GM10248 (cell line): ENCODE measurements around the gene KCNA1.

ENCODE experiments used
- CTCF ChIA-PET: fragments of 300-600 bp; sonication (Branson Sonifier 250); formaldehyde crosslinking; extraction: SDS; loops from one replicate; lab custom pipeline; 2021; ENCODE audit warnings: antibody characterized with exemption; lab: Yijun Ruan, JAX
- POLR2A ChIA-PET: fragments of 350-650 bp; sonication (Branson Sonifier 250); formaldehyde crosslinking; extraction: SDS; loops from one replicate; lab custom pipeline; 2020; ENCODE audit warnings: antibody characterized with exemption; lab: Yijun Ruan, JAX
- DNase-seq: peaks from one replicate; pipeline ENCODE4 v3.0.0; 2012; ENCODE audit errors: extremely low spot score
- CTCF ChIP-seq: IDR thresholded peaks from 2 replicates; pipeline ENCODE4 v1.5.1; 2012; ENCODE audit warnings: mild to moderate bottlenecking, low read depth; ENCODE audit errors: extremely low read depth, missing control alignments, control extremely low read depth

KCNA1 gene

GRCh38 chr12:4956054-4956453 lies 46.3 kb downstream of the KCNA1 start:
- ChIA-PET CTCF (interaction anchor here (1.6 to 8.3 kb wide), 2 partner anchors 17 to 98 kb away, joined by 5 to 56 read pairs; no protein-coding TSS in a partner anchor), POLR2A (no interaction called here)

GRCh38 chr12:4956968-4957367 lies 47.3 kb downstream of the KCNA1 start:
- no peak for TF ChIP-seq CTCF
- CTCF ChIA-PET: interaction anchor here (8.3 kb wide), 1 partner anchor 99 kb away, joined by 56 read pairs; no protein-coding TSS in a partner anchor
- POLR2A ChIA-PET: no interaction called here
- DNase-seq: no peak

More at GRCh38 chr12:4956054-4956453, 46.3 kb downstream of the KCNA1 start:
- DNase-seq: no peak
- TF ChIP-seq CTCF: no peak

- CTCF ChIA-PET: interaction anchor here (1.3 to 8.3 kb wide), 5 partner anchors 8 to 100 kb away, joined by 3 to 56 read pairs (median 7); no protein-coding TSS in a partner anchor
- DNase-seq: no peak
- POLR2A ChIA-PET: no interaction called here
- no peak for TF ChIP-seq CTCF
These were observed 48.1 kb downstream of the KCNA1 start for GRCh38 chr12:4957761-4958160.

- TF ChIP-seq CTCF: no peak
- ChIA-PET CTCF (interaction anchor here (1.1 to 8.3 kb wide), 7 partner anchors 9 to 147 kb away, joined by 3 to 56 read pairs (median 4); no protein-coding TSS in a partner anchor), POLR2A (no interaction called here)
- no peak for DNase-seq
These were observed 49.1 kb downstream of the KCNA1 start for GRCh38 chr12:4958697-4959375.

- no peak for TF ChIP-seq CTCF
- DNase-seq: no peak
- ChIA-PET CTCF (interaction anchor here (1.0 to 8.3 kb wide), 6 partner anchors 10 to 148 kb away, joined by 3 to 56 read pairs (median 3); no protein-coding TSS in a partner anchor), POLR2A (no interaction called here)
These were observed 49.7 kb downstream of the KCNA1 start for GRCh38 chr12:4959381-4959780.

GRCh38 chr12:4960030-4960429 lies 50.3 kb downstream of the KCNA1 start:
- DNase-seq: no peak
- POLR2A ChIA-PET: no interaction called here
- CTCF ChIA-PET: interaction anchor here (1.0 to 8.3 kb wide), 6 partner anchors 17 to 149 kb away, joined by 3 to 56 read pairs (median 3); no protein-coding TSS in a partner anchor
- TF ChIP-seq CTCF: no peak
